Measurements from ENCODE around the gene CFAP53. TPM values are rescaled to one million over a fixed set of nuclear protein-coding genes. Genes with fewer than 3 reads are reported as not detected.

The CFAP53 gene
- total RNA-seq, 1 experiment from 2014 or later, result not detected

- Histone ChIP-seq H3K9me3 (replicated peaks) (no peaks in the 10 kb centered on the region), H3K27ac (no peak overlapping the region), H3K27me3 (no peaks in the 10 kb centered on the region), H3K36me3 (no peaks in the 10 kb centered on the region), H3K4me3 (no peak overlapping the region), H3K4me1 (no peaks in the 10 kb centered on the region)
- no peak for DNase-seq
These were observed 84.7 kb downstream of the CFAP53 start for GRCh38 chr18:50181590-50181989.

GRCh38 chr18:50179465-50179864, 86.8 kb downstream of the CFAP53 start:
- no peak for DNase-seq
- Histone ChIP-seq H3K27ac (no peak overlapping the region), H3K27me3 (no peaks in the 10 kb centered on the region)

GRCh38 chr18:50177294-50177992, 88.9 kb downstream of the CFAP53 start:
- Histone ChIP-seq H3K27ac (no peak overlapping the region), H3K4me1 (no peaks in the 10 kb centered on the region), H3K27me3 (no peaks in the 10 kb centered on the region), H3K4me3 (no peak overlapping the region), H3K36me3 (no peaks in the 10 kb centered on the region), H3K9me3 (replicated peaks) (no peaks in the 10 kb centered on the region)
- DNase-seq, result no peak

More at GRCh38 chr18:50179465-50179864, 86.8 kb downstream of the CFAP53 start:
- H3K36me3 ChIP-seq, result no peaks in the 10 kb centered on the region
- H3K9me3 ChIP-seq (replicated peaks), result no peaks in the 10 kb centered on the region
- no peaks in the 10 kb centered on the region for H3K4me1 ChIP-seq
- H3K4me3 ChIP-seq, result no peak overlapping the region

Other genes with a start within 250 kb of the CFAP53 start
- gene MYO5B, start 71.3 kb downstream of the CFAP53 start, total RNA-seq (2014; rRNA removed; shearing (Covaris generic)), result 39.1 and 39.7 TPM in 2 replicates
- 34.1 and 42.0 TPM in 2 replicates for gene MBD1, start 15.0 kb upstream of the CFAP53 start, total RNA-seq (2014; rRNA removed; shearing (Covaris generic))
- 38.5 and 43.2 TPM in 2 replicates for gene CXXC1, start 21.2 kb upstream of the CFAP53 start, total RNA-seq (2014; rRNA removed; shearing (Covaris generic))
- gene SKA1, start 108.6 kb upstream of the CFAP53 start, total RNA-seq (2014; rRNA removed; shearing (Covaris generic)), result 41.1 and 49.9 TPM in 2 replicates